ENCODE data around the gene HOXA11. TPM values are rescaled to one million over a fixed set of nuclear protein-coding genes. Genes with fewer than 3 reads are reported as not detected.
A peak's percentile ranks its signal among the peaks of the same experiment; 100 is the strongest.

HOXA11 gene
- total RNA-seq, 1 experiment from 2014 or later: not detected

GRCh38 chr7:27155816-27156507 lies 29.1 kb downstream of the HOXA11 start:
- Histone ChIP-seq H3K4ac (ENCODE audit: low read depth, low read length) (no peak overlapping the region), H3K79me1 (ENCODE audit: insufficient read depth, low read depth, low read length, poor library complexity, severe bottlenecking) (no peaks in the 10 kb centered on the region), H3K79me2 (ENCODE audit: insufficient read depth, low read length) (no peaks in the 10 kb centered on the region), H3K9ac (ENCODE audit: extremely low read depth, insufficient read length, low read length) (no peak overlapping the region), H3K4me1 (ENCODE audit: insufficient read depth, low read length) (no peaks in the 10 kb centered on the region), H2BK12ac (ENCODE audit: insufficient read length, low read depth, low read length) (no peak overlapping the region), H4K20me1 (ENCODE audit: control insufficient read depth, insufficient read depth, insufficient read length) (no peaks in the 10 kb centered on the region), H2BK120ac (ENCODE audit: low read depth, low read length, poor library complexity, severe bottlenecking) (no peak overlapping the region), H2AFZ (ENCODE audit: low read length) (peak overlapping the region; percentile 66), H2BK15ac (ENCODE audit: low read depth, low read length) (no peak overlapping the region), H3K23ac (ENCODE audit: insufficient read length, low read depth, low read length) (no peak overlapping the region), H3K18ac (ENCODE audit: insufficient read length, low read depth, low read length) (no peak overlapping the region), H3K9me3 (ENCODE audit: control insufficient read depth, low read depth, low read length) (no peaks in the 10 kb centered on the region), H2BK20ac (ENCODE audit: low read depth, low read length, poor library complexity, severe bottlenecking) (no peak overlapping the region), H2AK5ac (ENCODE audit: insufficient read length, low read length) (no peak overlapping the region), H4K8ac (replicated peaks; ENCODE audit: insufficient read length, low read depth, low read length) (no peak overlapping the region), H3K14ac (ENCODE audit: insufficient read depth, low read length) (no peak overlapping the region), H3T11ph (ENCODE audit: low read length) (no peak overlapping the region), H3K23me2 (ENCODE audit: insufficient read length, low read depth, low read length, poor library complexity, severe bottlenecking) (no peaks in the 10 kb centered on the region), H4K91ac (ENCODE audit: insufficient read length, low read depth, low read length) (no peak overlapping the region), H3K4me2 (ENCODE audit: insufficient read depth, insufficient read length, low read length) (peak overlapping the region; percentile 60), H3K56ac (ENCODE audit: insufficient read length, low read depth, low read length) (no peak overlapping the region), H3K27ac (ENCODE audit: insufficient read length, low read depth, low read length) (no peak overlapping the region), H4K5ac (ENCODE audit: insufficient read length, low read depth, low read length) (no peak overlapping the region), H3K27me3 (ENCODE audit: insufficient read depth, low read length) (peaks cover 99% of the 10 kb centered on the region), H2BK5ac (ENCODE audit: insufficient read length, low read length) (no peak overlapping the region)
- Mint-ChIP-seq H3K27ac (no peak overlapping the region; a peak in 1 of 7 replicates), H3K4me1 (peaks cover 10 to 18% of the 10 kb centered on the region in 2 experiments), H3K27me3 (ENCODE audit: low read depth) (peaks cover 99% of the 10 kb centered on the region), H3K4me3 (peak overlapping the region; percentile 59 to 78), H3K36me3 (ENCODE audit: insufficient read depth in 1 of 3, low read depth in 3 of 3) (peaks cover 0 to 6% (median 0%) of the 10 kb centered on the region in 3 experiments; a peak in 3 of 7 replicates), H3K9me3 (peaks cover 16 to 29% of the 10 kb centered on the region in 2 experiments)
- peak; percentile 55 for DNase-seq
- no CpG with 5 or more reads among the region's 63 CpGs for WGBS (ENCODE audit: extremely low coverage, insufficient read length, low lambda C conversion rate)
- TF ChIP-seq CTCF (conservative IDR thresholded peaks at IDR 0.05): no peak

Measured in H9 (cell line).